ENCODE data around the gene PID1. TPM values are rescaled to one million over a fixed set of nuclear protein-coding genes. Genes with fewer than 3 reads are reported as not detected.

The PID1 gene
- total RNA-seq, 1 donor from 2014 or later, result 1.4 TPM

DNA sequence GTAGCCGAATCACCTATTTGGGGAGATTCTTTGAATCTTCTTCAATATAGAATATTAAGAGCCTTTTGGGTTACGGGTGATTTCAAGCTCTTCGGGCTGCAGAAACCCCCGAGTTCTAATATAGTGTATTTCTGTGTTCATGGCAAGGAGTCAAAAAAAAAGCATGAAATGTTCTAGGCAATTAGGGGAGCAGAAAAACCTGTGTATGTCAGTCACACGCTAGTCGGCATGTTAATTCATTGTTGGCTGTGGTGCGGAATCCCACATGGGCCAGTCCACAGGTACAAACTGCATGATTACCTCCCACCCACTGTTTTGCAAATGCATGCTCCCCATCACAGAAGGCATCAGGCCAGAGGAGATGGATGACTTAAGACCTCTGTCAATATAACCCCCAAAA is 161.9 kb downstream of the PID1 start:
- Mint-ChIP-seq H3K27ac (no peak overlapping the region), H3K27me3 (ENCODE audit: insufficient read depth, low read depth) (peaks cover 2% of the 10 kb centered on the region), H3K4me3 (no peak overlapping the region), H3K36me3 (no peaks in the 10 kb centered on the region), H3K4me1 (no peaks in the 10 kb centered on the region), H3K9me3 (peaks cover 2% of the 10 kb centered on the region)
- H3K27ac ChIP-seq, result no peak overlapping the region
- H3K4me2 ChIP-seq, result no peak overlapping the region
- no peaks in the 10 kb centered on the region for H3K36me3 ChIP-seq
- TF ChIP-seq CTCF (IDR thresholded peaks at IDR 0.05) (no peak), EZH2phosphoT487 (IDR thresholded peaks at IDR 0.05) (no peak), EZH2 (IDR thresholded peaks at IDR 0.05) (no peak)
- no peak for DNase-seq (ENCODE audit: low spot score)
- H2AFZ ChIP-seq (replicated peaks), result no peak overlapping the region
- no peaks in the 10 kb centered on the region for H3F3A ChIP-seq (ENCODE audit: low read depth)
- H3K4me1 ChIP-seq, result no peaks in the 10 kb centered on the region
- no peak overlapping the region for H3K4me3 ChIP-seq
- H3K79me2 ChIP-seq (ENCODE audit: low read depth), result no peaks in the 10 kb centered on the region
- no peaks in the 10 kb centered on the region for H3K9me3 ChIP-seq (ENCODE audit: low read depth)
- no peaks in the 10 kb centered on the region for H3K27me3 ChIP-seq
- no peaks in the 10 kb centered on the region for H4K20me1 ChIP-seq (ENCODE audit: low read depth)
- H3K9ac ChIP-seq, result no peak overlapping the region

DNA sequence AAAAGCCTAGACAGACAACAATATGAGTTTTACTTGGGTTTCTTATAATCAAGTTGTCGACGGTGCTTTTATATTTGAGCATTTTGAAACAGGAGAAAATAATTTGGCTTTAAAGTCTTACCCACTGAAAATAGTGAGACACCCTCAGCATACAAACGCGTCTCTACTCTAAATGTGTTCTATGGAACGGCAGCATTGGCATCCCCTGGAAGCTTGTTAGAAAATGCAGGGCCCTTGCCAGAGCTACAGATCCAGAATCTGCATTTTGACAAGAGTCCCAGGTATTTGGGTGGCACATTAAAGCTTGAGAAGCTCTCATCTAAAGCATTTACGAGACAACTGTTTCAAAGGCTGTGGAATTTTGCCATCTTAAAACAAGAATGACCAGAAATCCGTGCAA is 163.5 kb downstream of the PID1 start:
- Mint-ChIP-seq H3K36me3 (no peaks in the 10 kb centered on the region), H3K27me3 (ENCODE audit: insufficient read depth, low read depth) (peaks cover 2% of the 10 kb centered on the region)

DNA sequence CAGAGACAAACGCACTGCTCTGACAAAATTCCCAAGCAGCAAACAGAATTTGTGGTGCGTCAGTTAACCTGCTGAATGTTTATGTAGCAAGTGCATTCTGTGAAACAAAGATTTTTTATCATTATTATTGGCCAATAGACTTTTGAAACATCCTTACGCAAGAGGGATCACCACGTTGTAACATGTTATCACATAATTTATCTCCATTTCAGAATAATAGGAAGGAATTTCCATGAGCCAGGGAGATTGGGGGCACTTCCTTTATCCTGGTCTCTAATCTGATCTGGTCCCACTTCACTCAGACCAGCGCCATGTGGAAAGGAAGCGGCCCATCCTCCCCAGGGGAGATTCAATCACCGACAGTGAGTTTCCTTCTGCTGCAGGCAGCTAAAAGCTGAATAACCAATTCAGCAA is 166.1 kb downstream of the PID1 start:
- Histone ChIP-seq H3K36me3 (no peaks in the 10 kb centered on the region), H3K9ac (no peak overlapping the region), H4K20me1 (ENCODE audit: low read depth) (no peaks in the 10 kb centered on the region), H3K9me3 (ENCODE audit: low read depth) (no peaks in the 10 kb centered on the region), H3K4me2 (no peak overlapping the region), H3F3A (ENCODE audit: low read depth) (no peaks in the 10 kb centered on the region), H3K27ac (no peak overlapping the region), H2AFZ (replicated peaks) (no peak overlapping the region), H3K79me2 (ENCODE audit: low read depth) (no peaks in the 10 kb centered on the region), H3K4me3 (no peak overlapping the region), H3K4me1 (no peaks in the 10 kb centered on the region), H3K27me3 (no peaks in the 10 kb centered on the region)
- DNase-seq (ENCODE audit: low spot score), result no peak
- Mint-ChIP-seq H3K27me3 (ENCODE audit: insufficient read depth, low read depth) (no peaks in the 10 kb centered on the region), H3K36me3 (no peaks in the 10 kb centered on the region), H3K9me3 (peaks cover 2% of the 10 kb centered on the region), H3K4me3 (no peak overlapping the region), H3K27ac (no peak overlapping the region), H3K4me1 (no peaks in the 10 kb centered on the region)
- no peak for TF ChIP-seq EZH2 (IDR thresholded peaks at IDR 0.05)

More for the DNA sequence above, 163.5 kb downstream of the PID1 start:
- H4K20me1 ChIP-seq (ENCODE audit: low read depth), result no peaks in the 10 kb centered on the region
- DNase-seq (ENCODE audit: low spot score), result no peak
- no peak overlapping the region for H3K4me2 ChIP-seq
- no peak for TF ChIP-seq EZH2 (IDR thresholded peaks at IDR 0.05)
- no peak for TF ChIP-seq EZH2phosphoT487 (IDR thresholded peaks at IDR 0.05)
- TF ChIP-seq CTCF (IDR thresholded peaks at IDR 0.05), result no peak
- H3K27ac ChIP-seq, result no peak overlapping the region
- no peak overlapping the region for H3K27ac Mint-ChIP-seq
- no peaks in the 10 kb centered on the region for H3K27me3 ChIP-seq
- no peaks in the 10 kb centered on the region for H3K4me1 ChIP-seq
- no peak overlapping the region for H3K4me3 Mint-ChIP-seq
- no peaks in the 10 kb centered on the region for H3K79me2 ChIP-seq (ENCODE audit: low read depth)
- no peaks in the 10 kb centered on the region for H3F3A ChIP-seq (ENCODE audit: low read depth)
- no peak overlapping the region for H3K9ac ChIP-seq
- no peak overlapping the region for H2AFZ ChIP-seq (replicated peaks)
- no peaks in the 10 kb centered on the region for H3K4me1 Mint-ChIP-seq
- H3K9me3 Mint-ChIP-seq, result peaks cover 2% of the 10 kb centered on the region
- H3K9me3 ChIP-seq (ENCODE audit: low read depth), result no peaks in the 10 kb centered on the region
- H3K4me3 ChIP-seq, result no peak overlapping the region
- H3K36me3 ChIP-seq, result no peaks in the 10 kb centered on the region

GRCh38 chr2:229104025-229104424 is 167.1 kb downstream of the PID1 start:
- H3K79me2 ChIP-seq (ENCODE audit: low read depth), result no peaks in the 10 kb centered on the region
- no peak overlapping the region for H3K9ac ChIP-seq

More at GRCh38 chr2:229104025-229104424, 167.1 kb downstream of the PID1 start:
- Histone ChIP-seq H3K9me3 (ENCODE audit: low read depth) (no peaks in the 10 kb centered on the region), H3K4me3 (no peak overlapping the region), H2AFZ (replicated peaks) (no peak overlapping the region), H3K36me3 (no peaks in the 10 kb centered on the region), H3K27me3 (no peaks in the 10 kb centered on the region), H3K27ac (no peak overlapping the region), H3F3A (ENCODE audit: low read depth) (no peaks in the 10 kb centered on the region), H3K4me1 (no peaks in the 10 kb centered on the region), H4K20me1 (ENCODE audit: low read depth) (no peaks in the 10 kb centered on the region), H3K4me2 (no peak overlapping the region)
- Mint-ChIP-seq H3K9me3 (peaks cover 2% of the 10 kb centered on the region), H3K36me3 (no peaks in the 10 kb centered on the region), H3K4me1 (no peaks in the 10 kb centered on the region), H3K4me3 (no peak overlapping the region), H3K27me3 (ENCODE audit: insufficient read depth, low read depth) (no peaks in the 10 kb centered on the region), H3K27ac (no peak overlapping the region)
- TF ChIP-seq EZH2phosphoT487 (IDR thresholded peaks at IDR 0.05) (no peak), CTCF (IDR thresholded peaks at IDR 0.05) (no peak), EZH2 (IDR thresholded peaks at IDR 0.05) (no peak)
- no peak for DNase-seq (ENCODE audit: low spot score)

All from neural progenitor cell (in vitro differentiated cells).